SU-DHL-6 (cell line): ENCODE data around the gene CHRM1.
"Not testable (repeated sequence)": the region's sequence is repeated elsewhere in the genome, so short reads cannot be mapped to it uniquely, and the experiment has no call there.

ENCODE experiments used
- H2AFZ ChIP-seq: fragments of 200-600 bp; sonication (generic); 2 replicates; pipeline ENCODE4 v1.6.1; 2014; ENCODE audit warnings: low read depth, mild to moderate bottlenecking, moderate library complexity, mixed read lengths, antibody characterized with exemption, low read length; ENCODE audit not compliant: severe bottlenecking
- H3F3A ChIP-seq: fragments of 200-600 bp; shearing (Covaris generic); 2 replicates; pipeline ENCODE4 v1.6.0; 2016; ENCODE audit warnings: antibody characterized with exemption, mild to moderate bottlenecking; ENCODE audit not compliant: insufficient read depth
- H3K27ac ChIP-seq: fragments of 200-600 bp; sonication (generic); 2 replicates; pipeline ENCODE4 v1.5.1; 2016; ENCODE audit warnings: low read depth, mild to moderate bottlenecking, low read length, moderate library complexity, mixed read lengths
- H3K27me3 ChIP-seq: fragments of 200-600 bp; sonication (generic), shearing (Covaris generic); 2 replicates; pipeline ENCODE4 v1.6.0; 2014; ENCODE audit warnings: mild to moderate bottlenecking, low read length
- H3K36me3 ChIP-seq: fragments of 200-600 bp; sonication (generic); 2 replicates; pipeline ENCODE4 v1.6.1; 2014; ENCODE audit warnings: mild to moderate bottlenecking, low read length, mixed read lengths
- H3K4me2 ChIP-seq: fragments of 300-600, 200-600 bp; shearing (Covaris generic), sonication (generic); 2 replicates; pipeline ENCODE4 v1.6.0; 2014; ENCODE audit warnings: low read length, low read depth, mild to moderate bottlenecking; ENCODE audit not compliant: poor library complexity, severe bottlenecking
- H3K4me3 ChIP-seq: fragments of 200-600 bp; sonication (generic); 2 replicates; pipeline ENCODE4 v1.5.1; 2014; ENCODE audit warnings: antibody characterized with exemption, low read length, mild to moderate bottlenecking, mixed read lengths; ENCODE audit not compliant: insufficient read depth, poor library complexity, severe bottlenecking
- H3K79me2 ChIP-seq: fragments of 200-600 bp; sonication (generic); 2 replicates; pipeline ENCODE4 v1.6.1; 2014; ENCODE audit warnings: mild to moderate bottlenecking, low read length, moderate library complexity; ENCODE audit not compliant: insufficient read depth
- H3K9ac ChIP-seq: fragments of 200-600 bp; sonication (generic); 2 replicates; pipeline ENCODE4 v1.7.0; 2014; ENCODE audit warnings: mild to moderate bottlenecking, low read length
- H3K9me2 ChIP-seq: fragments of 200-600 bp; sonication (generic); replicated peaks from 2 replicates; pipeline ENCODE4 v1.6.1; 2014; ENCODE audit warnings: low read length; ENCODE audit not compliant: insufficient read depth
- H3K9me3 ChIP-seq: fragments of 200-600 bp; sonication (generic); 2 replicates; pipeline ENCODE4 v1.6.1; 2014; ENCODE audit warnings: low read length, mixed read lengths; ENCODE audit not compliant: insufficient read depth
- H4K20me1 ChIP-seq: fragments of 200-600 bp; sonication (generic); 2 replicates; pipeline ENCODE4 v1.6.1; 2014; ENCODE audit warnings: low read depth, mild to moderate bottlenecking, antibody characterized with exemption, low read length, moderate library complexity, mixed read lengths
- CTCF ChIP-seq: fragments of 200-600 bp; sonication (generic); IDR thresholded peaks from one replicate; pipeline ENCODE4 v1.5.1; 2017; ENCODE audit warnings: antibody characterized with exemption, mild to moderate bottlenecking, low read length, moderate library complexity; ENCODE audit not compliant: insufficient read depth, poor library complexity, severe bottlenecking
- EZH2phosphoT487 ChIP-seq: fragments of 200-600 bp; sonication (generic), shearing (Covaris generic); conservative IDR thresholded peaks from 2 replicates; pipeline ENCODE4 v1.6.1; 2018; ENCODE audit warnings: mild to moderate bottlenecking, antibody characterized with exemption, low read length, moderate library complexity, mixed read lengths

The CHRM1 gene

GRCh38 chr11:62863687-62864335 lies 57.4 kb downstream of the CHRM1 start:
- Histone ChIP-seq H4K20me1 (peaks cover 8% of the 10 kb centered on the region; the same call in 1 of the 2 replicates), H3K36me3 (peaks cover 4% of the 10 kb centered on the region; the same call in 1 of the 2 replicates)

DNA sequence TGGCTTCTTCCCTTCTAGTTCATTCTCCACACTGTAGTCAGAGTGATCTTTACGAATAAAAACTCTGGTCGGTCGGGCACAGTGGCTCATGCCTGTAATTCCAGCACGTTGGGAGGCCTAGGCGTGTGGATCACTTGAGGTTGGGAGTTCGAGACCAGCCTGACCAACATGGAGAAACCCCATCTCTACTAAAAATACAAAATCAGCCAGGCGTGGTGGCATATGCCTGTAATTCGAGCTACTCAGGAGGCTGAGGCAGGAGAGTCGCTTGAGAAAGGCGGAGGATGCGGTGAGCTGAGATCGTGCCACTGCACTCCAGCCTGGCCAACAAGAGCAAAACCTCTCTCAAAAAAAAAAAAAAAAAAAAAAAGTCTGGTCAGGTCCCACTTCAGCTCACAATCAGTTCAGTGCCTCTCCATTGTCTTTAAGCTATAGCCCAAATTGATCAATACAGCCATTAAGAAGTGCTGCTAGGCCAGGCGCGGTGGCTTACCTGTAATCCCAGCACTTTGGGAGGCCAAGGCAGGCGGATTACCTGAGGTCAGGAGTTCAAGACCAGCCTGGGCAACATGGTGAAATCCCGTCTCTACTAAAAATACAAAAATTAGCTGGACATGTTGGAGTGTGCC lies 59.5 kb downstream of the CHRM1 start:
- H3K36me3 ChIP-seq, H3K4me3 ChIP-seq, H2AFZ ChIP-seq, H3K9me3 ChIP-seq, H3K27me3 ChIP-seq, H3K9me2 ChIP-seq, H4K20me1 ChIP-seq: not testable (repeated sequence)
- peak overlapping the region; percentile 73 for H3K27ac ChIP-seq
- H3F3A ChIP-seq, result peaks cover 26% of the 10 kb centered on the region
- H3K9ac ChIP-seq, result peak overlapping the region; percentile 29
- peak overlapping the region; percentile 99 for H3K4me2 ChIP-seq
- H3K79me2 ChIP-seq, result peaks cover 96% of the 10 kb centered on the region

More at GRCh38 chr11:62863687-62864335, 57.4 kb downstream of the CHRM1 start:
- no peak overlapping the region for H3K4me3 ChIP-seq
- H3K27ac ChIP-seq, result no peak overlapping the region
- no peaks in the 10 kb centered on the region for H3K9me2 ChIP-seq
- H3K9ac ChIP-seq, result no peak overlapping the region
- H2AFZ ChIP-seq, result no peak overlapping the region
- no peaks in the 10 kb centered on the region for H3K27me3 ChIP-seq
- TF ChIP-seq EZH2phosphoT487 (no peak), CTCF (no peak)
- H3K9me3 ChIP-seq, result no peaks in the 10 kb centered on the region
- no peak overlapping the region for H3K4me2 ChIP-seq
- peaks cover 97% of the 10 kb centered on the region for H3K79me2 ChIP-seq
- H3F3A ChIP-seq, result peaks cover 14% of the 10 kb centered on the region

DNA sequence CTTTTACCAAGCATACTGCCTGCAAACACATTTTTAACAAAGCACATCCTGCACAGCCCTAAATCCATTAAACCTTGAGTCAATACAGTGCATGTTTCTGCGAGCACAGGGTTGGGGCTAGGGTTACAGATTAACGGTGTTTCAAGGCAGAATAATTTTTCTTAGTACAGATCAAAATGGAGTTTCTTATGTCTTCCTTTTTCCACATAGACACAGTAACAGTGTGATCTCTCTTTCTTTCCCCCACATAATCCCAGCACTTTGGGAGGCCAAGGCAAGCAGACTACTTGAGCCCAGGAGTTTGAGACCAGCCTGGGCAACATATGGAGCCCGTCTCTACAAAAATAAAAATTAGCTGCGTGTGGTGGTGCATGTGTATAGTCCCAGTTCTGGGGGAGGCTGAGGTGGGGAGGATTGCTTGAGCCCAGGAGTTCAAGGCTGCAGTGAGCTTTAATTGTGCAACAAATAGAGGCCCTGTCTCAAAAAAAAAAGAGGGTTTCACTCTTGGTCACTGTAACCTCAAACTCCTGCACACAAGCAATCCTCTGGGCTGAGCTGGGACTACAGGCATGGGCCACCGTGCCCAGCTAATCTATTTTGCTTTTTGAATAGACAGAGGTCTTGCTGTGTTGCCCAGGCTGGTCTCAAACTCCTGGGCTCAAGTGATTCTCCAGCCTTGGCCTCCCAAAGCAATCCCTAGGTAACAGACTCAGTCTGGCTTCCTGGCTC lies 60.2 kb downstream of the CHRM1 start:
- peak overlapping the region; percentile 73 for H3K27ac ChIP-seq
- TF ChIP-seq CTCF (no peak), EZH2phosphoT487 (no peak)
- H3K4me2 ChIP-seq, result peak overlapping the region; percentile 99
- H3K9me2 ChIP-seq, result no peaks in the 10 kb centered on the region
- peaks cover 8% of the 10 kb centered on the region; the same call in 1 of the 2 replicates for H4K20me1 ChIP-seq
- H3K36me3 ChIP-seq, result peaks cover 4% of the 10 kb centered on the region; the same call in 1 of the 2 replicates
- H3K9me3 ChIP-seq, result no peaks in the 10 kb centered on the region
- H3K9ac ChIP-seq, result peak overlapping the region; percentile 29
- H3K79me2 ChIP-seq, result peaks cover 96% of the 10 kb centered on the region
- H3K4me3 ChIP-seq, result no peak overlapping the region
- no peaks in the 10 kb centered on the region for H3K27me3 ChIP-seq
- H3F3A ChIP-seq, result peaks cover 26% of the 10 kb centered on the region
- no peak overlapping the region for H2AFZ ChIP-seq

DNA sequence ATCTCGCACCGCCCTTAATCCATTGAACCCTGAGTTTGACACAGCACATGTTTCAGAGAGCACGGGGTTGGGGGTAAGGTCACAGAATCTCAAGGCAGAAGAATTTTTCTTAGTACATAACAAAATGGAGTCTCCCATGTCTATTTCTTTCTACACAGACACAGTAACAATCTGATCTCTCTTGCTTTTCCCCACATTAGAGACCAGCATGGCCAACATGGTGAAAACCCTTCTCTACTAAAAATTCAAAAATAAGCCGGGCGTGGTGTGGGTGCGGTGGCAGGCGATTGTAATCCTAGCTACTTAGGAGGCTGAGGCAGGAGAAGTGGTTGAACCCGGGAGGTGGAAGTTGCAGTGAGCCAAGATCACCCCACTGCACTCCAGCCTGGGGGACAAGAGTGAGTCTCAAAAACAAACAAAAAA lies 61.9 kb downstream of the CHRM1 start:
- Histone ChIP-seq H3K36me3 (peaks cover 13% of the 10 kb centered on the region), H3K27ac (peak overlapping the region; percentile 73), H3K4me3 (peak overlapping the region; percentile 43), H3K4me2 (peak overlapping the region; percentile 99), H3F3A (peaks cover 40% of the 10 kb centered on the region), H4K20me1 (peaks cover 16% of the 10 kb centered on the region), H3K9ac (peak overlapping the region; percentile 99), H3K79me2 (peaks cover 93% of the 10 kb centered on the region)
- H3K9me3 ChIP-seq, H3K27me3 ChIP-seq, H3K9me2 ChIP-seq, H2AFZ ChIP-seq: not testable (repeated sequence)
